Left hindlimb (tissue), 1 donor: ENCODE measurements around the gene RERE.
A peak's percentile ranks its signal among the peaks of the same experiment; 100 is the strongest.

ENCODE experiments used
- DNase-seq: peaks from one replicate; pipeline ENCODE4 v3.0.0-alpha.2; 2018

The RERE gene

GRCh38 chr1:8817412-8818324 is at the start of gene RERE:
RERE (minus strand) TSS chr1:8817640.
- DNase-seq = peak; percentile 96

GRCh38 chr1:8866792-8867415 is 49.5 kb upstream of the RERE start:
- DNase-seq = no peak

GRCh38 chr1:8866173-8866791 is 48.8 kb upstream of the RERE start:
- DNase-seq = no peak

GRCh38 chr1:8864713-8865344 is 47.4 kb upstream of the RERE start:
- no peak for DNase-seq

- no peak for DNase-seq
These were observed 46.4 kb upstream of the RERE start for GRCh38 chr1:8863794-8864233.

- DNase-seq = no peak
These were observed 45.7 kb upstream of the RERE start for GRCh38 chr1:8863138-8863537.

- DNase-seq = no peak
These were observed 45.1 kb upstream of the RERE start for GRCh38 chr1:8862528-8862927.

GRCh38 chr1:8860738-8861516 is 43.5 kb upstream of the RERE start:
- DNase-seq = no peak

GRCh38 chr1:8858888-8859706 is 41.7 kb upstream of the RERE start:
- DNase-seq = no peak

- DNase-seq = no peak
These were observed 40.8 kb upstream of the RERE start for GRCh38 chr1:8858112-8858668.

GRCh38 chr1:8856689-8857412 is 39.4 kb upstream of the RERE start:
- no peak for DNase-seq

- no peak for DNase-seq
These were observed 36.8 kb upstream of the RERE start for GRCh38 chr1:8854240-8854639.

- DNase-seq = no peak
These were observed 33.6 kb upstream of the RERE start for GRCh38 chr1:8851060-8851459.

- peak; percentile 92 for DNase-seq
These were observed 31.4 kb upstream of the RERE start for GRCh38 chr1:8848663-8849386.

GRCh38 chr1:8847990-8848389 is 30.6 kb upstream of the RERE start:
- DNase-seq = peak; percentile 57

GRCh38 chr1:8846263-8846662 is 28.8 kb upstream of the RERE start:
- no peak for DNase-seq

GRCh38 chr1:8845104-8846097 is 28.0 kb upstream of the RERE start:
- no peak for DNase-seq

GRCh38 chr1:8844501-8845006 is 27.1 kb upstream of the RERE start:
- DNase-seq = no peak
